Upper lobe of right lung (tissue), 1 donor: ENCODE data around the gene ANKRD27. TPM values are rescaled to one million over a fixed set of nuclear protein-coding genes. Genes with fewer than 3 reads are reported as not detected.

Source experiments
- ATAC-seq: fragments of 200-7000 bp; cut with Tn5 transposase; one replicate; pipeline ENCODE4 v1.9.1; 2020; ENCODE audit warnings: mild to moderate bottlenecking, moderate library complexity
- DNase-seq: peaks from one replicate; pipeline ENCODE4 v3.0.0-alpha.2; 2020
- H3K27ac ChIP-seq: fragments of 200-600 bp; one replicate; pipeline ENCODE4 v1.8.0; 2022
- H3K27me3 ChIP-seq: fragments of 200-600 bp; one replicate; pipeline ENCODE4 v1.8.0; 2022; ENCODE audit warnings: mild to moderate bottlenecking
- H3K36me3 ChIP-seq: fragments of 200-600 bp; one replicate; pipeline ENCODE4 v1.8.0; 2022
- H3K4me1 ChIP-seq: fragments of 200-600 bp; one replicate; pipeline ENCODE4 v1.8.0; 2022
- H3K4me3 ChIP-seq: fragments of 200-600 bp; one replicate; pipeline ENCODE4 v1.8.0; 2022; ENCODE audit warnings: mild to moderate bottlenecking
- H3K9me3 ChIP-seq: fragments of 200-600 bp; one replicate; pipeline ENCODE4 v1.8.0; 2022
- CTCF ChIP-seq: fragments of 200-600 bp; IDR thresholded peaks from one replicate; pipeline ENCODE4 v1.8.0; 2022; ENCODE audit warnings: antibody characterized with exemption
- intact Hi-C: fragments of 100-400 bp; cut with DNase I; formaldehyde crosslinking; loops from one replicate; pipeline ENCODE4 v1.11.0; 2022
- total RNA-seq: library from RNA; stranded (reverse); fragmentation: NEBNext Ultra II Directional; extraction: Animal tissue kit (Norgen Biotek cat#: 25700); gene quantifications from one replicate; pipeline ENCODE4 v1.2.1, GENCODE V29; 2021
- donor health status: DM: no; HTN: yes; CAD: no; lungs with severe emphysema.

ANKRD27 gene
- total RNA-seq, 1 donor from 2014 or later = 35.6 TPM

DNA sequence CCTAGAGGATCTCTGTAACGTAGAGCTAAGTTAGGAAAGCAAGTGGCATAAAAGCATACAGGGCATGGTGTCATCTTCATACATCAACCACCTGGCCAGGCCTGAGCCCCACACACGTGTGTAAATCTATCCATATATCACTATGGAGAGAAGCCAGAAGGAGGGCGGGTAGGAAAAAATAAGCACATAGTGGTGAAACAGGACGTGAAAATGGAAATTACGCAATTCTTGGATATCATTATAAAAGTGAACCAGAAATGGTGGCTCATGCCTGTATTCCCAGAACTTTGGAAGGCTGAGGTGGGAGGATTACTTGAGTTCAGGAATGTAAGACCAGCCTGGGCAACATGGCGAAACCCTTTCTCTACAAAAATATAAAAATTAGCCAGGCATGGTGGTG, 50.6 kb downstream of the ANKRD27 start:
- Histone ChIP-seq H3K27me3 (no peaks in the 10 kb centered on the region), H3K9me3 (no peaks in the 10 kb centered on the region), H3K4me1 (no peaks in the 10 kb centered on the region), H3K4me3 (no peak overlapping the region), H3K36me3 (peaks cover 76% of the 10 kb centered on the region), H3K27ac (no peak overlapping the region)
- intact Hi-C loops = no loop called here
- ATAC-seq (no peak), DNase-seq (no peak)
- no peak for TF ChIP-seq CTCF

DNA sequence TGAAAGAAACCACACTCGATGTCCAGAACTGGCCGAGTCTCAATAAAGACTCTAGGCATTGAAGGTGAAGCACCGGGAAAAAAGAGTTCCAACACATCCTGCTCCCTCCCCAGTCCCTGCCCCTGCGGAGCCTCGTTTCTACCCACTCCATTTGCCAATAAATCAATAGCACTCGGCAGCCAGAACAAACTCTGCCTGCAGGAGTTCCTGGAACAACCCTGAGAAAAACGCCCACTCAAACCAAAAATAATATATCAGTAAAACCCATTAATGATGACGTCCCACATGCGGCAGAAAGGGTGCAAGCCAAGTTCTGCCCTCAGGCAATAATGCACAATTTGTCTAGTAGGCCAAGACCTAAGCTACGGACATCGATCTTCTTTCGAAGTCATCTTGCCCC, 53.0 kb downstream of the ANKRD27 start:
- Histone ChIP-seq H3K27me3 (no peaks in the 10 kb centered on the region), H3K9me3 (no peaks in the 10 kb centered on the region), H3K36me3 (peaks cover 80% of the 10 kb centered on the region), H3K4me3 (no peak overlapping the region), H3K27ac (no peak overlapping the region), H3K4me1 (no peaks in the 10 kb centered on the region)
- DNase-seq (no peak), ATAC-seq (no peak)
- intact Hi-C loops = no loop called here
- TF ChIP-seq CTCF = no peak

GRCh38 chr19:32619051-32619685, 55.8 kb downstream of the ANKRD27 start:
- Histone ChIP-seq H3K27me3 (no peaks in the 10 kb centered on the region), H3K9me3 (no peaks in the 10 kb centered on the region), H3K4me1 (no peaks in the 10 kb centered on the region), H3K4me3 (no peak overlapping the region), H3K36me3 (peaks cover 96% of the 10 kb centered on the region), H3K27ac (no peak overlapping the region)
- intact Hi-C loops = no loop called here
- ATAC-seq (no peak), DNase-seq (no peak)
- TF ChIP-seq CTCF = no peak

- no peak for TF ChIP-seq CTCF
- intact Hi-C loops = no loop called here
- DNase-seq = peak; percentile 40
- Histone ChIP-seq H3K27ac (no peak overlapping the region), H3K9me3 (no peaks in the 10 kb centered on the region), H3K36me3 (peaks cover 85% of the 10 kb centered on the region), H3K4me3 (no peak overlapping the region), H3K27me3 (no peaks in the 10 kb centered on the region), H3K4me1 (no peaks in the 10 kb centered on the region)
- ATAC-seq = no peak
Measured at GRCh38 chr19:32615569-32615968, 59.4 kb downstream of the ANKRD27 start.

DNA sequence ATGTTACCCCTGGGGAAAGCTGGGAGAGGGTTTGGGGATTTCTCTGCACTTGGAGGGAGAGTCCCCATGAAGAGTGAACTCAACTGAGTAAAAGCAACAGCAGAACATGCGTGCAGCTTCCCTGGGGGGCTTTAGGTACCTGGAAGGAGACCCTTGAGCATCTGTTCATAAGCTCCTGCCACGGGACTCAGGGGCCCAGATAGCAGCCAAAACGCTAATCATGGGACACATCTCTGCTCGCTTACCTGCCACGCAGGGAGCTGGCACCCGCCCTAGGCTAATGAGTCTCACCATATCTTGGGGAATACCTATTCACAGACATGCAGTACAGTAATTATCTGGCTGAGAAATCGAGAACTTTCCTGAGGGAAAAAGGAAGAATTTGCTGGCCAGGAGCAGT, 60.1 kb downstream of the ANKRD27 start:
- H3K27ac ChIP-seq = no peak overlapping the region
- H3K9me3 ChIP-seq = no peaks in the 10 kb centered on the region
- no peak for TF ChIP-seq CTCF
- H3K27me3 ChIP-seq = no peaks in the 10 kb centered on the region
- no peaks in the 10 kb centered on the region for H3K4me1 ChIP-seq
- peak; percentile 18 for DNase-seq
- intact Hi-C loops = no loop called here
- H3K36me3 ChIP-seq = peaks cover 79% of the 10 kb centered on the region
- no peak for ATAC-seq
- H3K4me3 ChIP-seq = no peak overlapping the region

- no peak for DNase-seq
- intact Hi-C loops = no loop called here
- no peak for TF ChIP-seq CTCF
- no peak for ATAC-seq
- Histone ChIP-seq H3K27me3 (no peaks in the 10 kb centered on the region), H3K4me1 (no peaks in the 10 kb centered on the region), H3K4me3 (no peak overlapping the region), H3K36me3 (peaks cover 66% of the 10 kb centered on the region), H3K9me3 (no peaks in the 10 kb centered on the region), H3K27ac (no peak overlapping the region)
Measured at GRCh38 chr19:32613008-32613407, 62.0 kb downstream of the ANKRD27 start.
